Measurements from ENCODE around the gene BICDL2. TPM values are rescaled to one million over a fixed set of nuclear protein-coding genes. Genes with fewer than 3 reads are reported as not detected.

The BICDL2 gene
- total and polyA plus RNA-seq, 2 of the 8 experiments (the other 6 are each of a cell fraction or from before 2014, with no cell fraction given), result 7.3 to 15.9 TPM

GRCh38 chr16:3045758-3046640 is 9.3 kb upstream of the BICDL2 start, which contains the start of gene MMP25 (continued):
- 0 out of 2 replicates have a peak, but pooled peaks have one; percentile 13 for TF ChIP-seq GABPA (IDR thresholded peaks at IDR 0.05; ENCODE audit: borderline replicate concordance, insufficient read depth, low read length)
- peak; percentile 24 for TF ChIP-seq KDM4A (IDR thresholded peaks at IDR 0.05; ENCODE audit: low read depth, low read length, severe bottlenecking)
- peak; percentile 60; the same call in 1 of the 2 replicates for TF ChIP-seq MAX (IDR thresholded peaks at IDR 0.05)
- TF ChIP-seq RNF2 (IDR thresholded peaks at IDR 0.05; ENCODE audit: borderline replicate concordance, low read depth, low read length, missing control alignments, poor library complexity, severe bottlenecking), result no peak
- TF ChIP-seq RBBP5 (IDR thresholded peaks at IDR 0.05; ENCODE audit: borderline replicate concordance, low read depth, low read length), result no peak
- no peak for TF ChIP-seq CEBPB (IDR thresholded peaks at IDR 0.05; ENCODE audit: low read depth, low read length)
- TF ChIP-seq SIN3A (conservative IDR thresholded peaks at IDR 0.05 in 1 of 2, IDR thresholded peaks at IDR 0.05 in 1 of 2; ENCODE audit: low read depth in 1 of 2, low read length in 2 of 2), result peak in 1 of 2 experiments; percentile 38; a peak in 1 of 4 replicates
- peak; percentile 13 for TF ChIP-seq ASH2L (IDR thresholded peaks at IDR 0.05; ENCODE audit: low read length)
- peak; percentile 37; the same call in 1 of the 2 replicates for TF ChIP-seq PHF8 (conservative IDR thresholded peaks at IDR 0.05; ENCODE audit: low read depth, low read length)
- TF ChIP-seq CBX8 (IDR thresholded peaks at IDR 0.05; ENCODE audit: borderline replicate concordance, low read depth, low read length), result no peak

All from H1 (cell line).